ENCODE data around the gene ARF3.

DNA sequence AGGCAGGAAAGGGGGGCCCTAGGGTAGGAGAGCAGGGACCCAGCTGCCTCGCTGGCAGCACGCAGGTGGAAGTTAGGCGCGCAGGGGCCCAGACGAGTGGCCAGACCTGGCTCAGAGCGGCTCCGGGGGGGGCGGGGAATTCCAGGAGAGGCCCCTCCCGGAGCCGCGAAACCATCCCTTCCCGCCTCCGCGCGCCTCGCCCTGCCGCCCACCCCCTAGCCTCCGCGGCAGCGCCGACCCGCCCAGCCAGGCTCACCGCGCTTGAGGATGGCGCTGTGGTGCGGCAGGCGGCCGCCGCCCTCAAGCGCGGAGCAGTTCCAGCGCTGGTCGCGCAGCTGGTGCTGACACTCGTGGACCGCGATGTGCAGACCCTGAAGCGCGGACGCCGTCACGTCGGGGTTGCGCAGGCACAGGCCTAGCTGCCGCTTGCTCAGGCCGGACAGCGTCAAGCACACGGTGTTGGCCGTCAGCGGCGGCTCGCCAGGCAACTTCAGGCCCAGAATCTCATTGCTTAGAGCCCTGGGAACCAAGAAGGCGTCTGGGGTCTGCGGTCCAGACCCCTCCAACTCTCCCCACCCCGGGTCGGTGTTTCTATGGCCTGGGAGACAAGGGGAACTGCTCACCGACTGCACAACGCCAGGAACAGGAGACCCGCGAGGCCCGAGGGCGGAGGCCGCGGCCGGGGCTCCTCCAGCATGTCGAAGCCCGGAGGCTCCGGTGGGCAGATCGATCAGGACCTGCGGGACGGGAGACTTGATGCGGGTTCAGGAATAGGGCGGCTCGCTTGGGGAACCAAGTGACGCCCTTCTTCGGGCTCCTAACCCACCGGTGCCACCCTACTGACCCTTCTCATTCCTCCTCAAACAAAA, 12.8 kb upstream of the ARF3 start:
- TF ChIP-seq CTBP1 (IDR thresholded peaks at IDR 0.05; ENCODE audit: borderline replicate concordance) (no peak), FOXK2 (IDR thresholded peaks at IDR 0.05) (no peak), ELF4 (IDR thresholded peaks at IDR 0.05) (no peak), NFRKB (IDR thresholded peaks at IDR 0.05) (no peak)

Data from HEK293T (cell line).